SK-MEL-5 (cell line): Measurements from ENCODE around the gene ELAVL3. TPM values are rescaled to one million over a fixed set of nuclear protein-coding genes. Genes with fewer than 3 reads are reported as not detected.

Experiments used
- DNase-seq: peaks from one replicate; pipeline ENCODE4 v3.0.0-alpha.2; 2016; ENCODE audit warnings: low read depth, low spot score
- in situ Hi-C: cut with HindIII; loops from 2 replicates; pipeline ENCODE4 v1.10.0; 2016; ENCODE audit warnings: low sequenced_read_pairs, high pct_unique_total_duplicates, low pct_unique_long_range_greater_than_20kb
- polyA plus RNA-seq, 2 experiments: library from polyadenylated mRNA; depleted of rRNA; stranded (reverse); fragments of >200 nt; gene quantifications; 2 replicates each; pipeline ENCODE4 v1.2.3, GENCODE V29; 2015
- total RNA-seq: library from RNA; depleted of rRNA; stranded (reverse); fragments of >200 nt; shearing (Covaris generic); gene quantifications from 2 replicates; pipeline ENCODE4 v1.2.3, GENCODE V29; 2014; rRNA removed

The ELAVL3 gene
- not detected in 2 replicates for total RNA-seq
- polyA plus RNA-seq (2015; cell fraction: cytosol; rRNA removed) = 0.01 and 0.03 TPM in 2 replicates
- not detected in 2 replicates for polyA plus RNA-seq (2015; cell fraction: nucleus; rRNA removed)

DNA sequence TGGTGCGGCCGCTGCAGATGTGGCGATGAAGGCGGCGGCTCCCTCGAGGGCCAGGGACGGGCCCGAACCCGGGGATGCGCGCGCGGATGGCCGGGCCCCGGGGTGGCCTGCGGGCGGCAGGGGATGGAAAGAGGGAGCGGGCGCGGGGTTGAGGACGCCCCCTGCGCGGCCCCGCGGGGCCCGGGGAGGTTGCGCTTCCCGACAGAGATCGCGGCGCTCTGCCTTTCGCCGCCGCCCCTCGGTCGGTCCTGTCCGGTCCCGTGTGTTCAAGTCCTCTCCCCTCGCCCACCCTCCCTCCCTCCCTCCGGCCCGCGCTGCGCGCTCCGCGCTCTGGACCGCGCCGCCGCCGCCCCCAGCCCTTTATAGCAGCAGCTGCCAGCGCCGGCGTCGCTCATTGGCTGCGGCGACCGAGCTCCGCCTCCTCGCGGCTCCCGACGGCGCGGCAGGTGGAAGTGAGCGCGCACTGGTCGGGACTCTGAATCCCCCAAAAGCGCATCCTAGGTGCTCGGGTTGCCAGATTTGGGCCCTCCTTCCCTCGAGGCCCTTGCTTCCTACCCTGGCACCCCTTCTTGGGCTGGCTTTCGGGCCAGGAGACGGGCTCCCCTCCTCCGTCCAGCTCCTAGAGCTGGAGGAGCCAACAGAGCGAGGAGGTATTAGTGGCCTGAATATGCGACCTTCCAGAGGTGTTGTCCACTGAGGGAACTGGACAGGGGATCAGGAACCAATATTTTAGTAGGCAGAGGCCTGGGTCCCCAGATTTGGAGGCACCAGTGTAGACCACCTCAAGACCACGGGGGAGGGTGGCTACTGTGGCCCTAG is at the start of gene ELAVL3:
Gene ELAVL3, minus strand, starts transcription at position 332 of the 819 bp plus-strand sequence. CDS start 438 bp downstream, outside the sequence.
- in situ Hi-C loops = no loop called here
- DNase-seq = peak; percentile 13

DNA sequence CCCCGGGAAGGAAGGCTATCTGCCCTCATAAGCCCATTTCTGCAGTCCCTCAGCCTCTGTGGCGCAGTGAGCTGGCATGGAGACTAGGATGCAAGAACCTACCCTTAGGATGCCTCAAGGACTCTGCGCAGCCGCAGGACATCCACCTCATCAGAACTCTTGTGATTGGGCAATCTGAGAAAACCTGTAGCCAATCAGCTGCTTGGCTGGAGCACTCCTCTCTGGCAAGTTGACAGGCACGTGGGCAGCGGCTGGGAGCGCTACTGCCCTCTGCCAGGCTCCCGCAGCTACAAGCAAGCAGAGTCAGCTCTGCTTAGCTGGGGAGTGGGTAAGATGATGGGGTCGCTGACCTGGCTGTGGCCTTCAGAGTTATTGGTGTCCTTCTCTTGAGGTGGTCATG is 49.6 kb upstream of the ELAVL3 start:
- in situ Hi-C loops = no loop called here
- DNase-seq = peak; percentile 97

DNA sequence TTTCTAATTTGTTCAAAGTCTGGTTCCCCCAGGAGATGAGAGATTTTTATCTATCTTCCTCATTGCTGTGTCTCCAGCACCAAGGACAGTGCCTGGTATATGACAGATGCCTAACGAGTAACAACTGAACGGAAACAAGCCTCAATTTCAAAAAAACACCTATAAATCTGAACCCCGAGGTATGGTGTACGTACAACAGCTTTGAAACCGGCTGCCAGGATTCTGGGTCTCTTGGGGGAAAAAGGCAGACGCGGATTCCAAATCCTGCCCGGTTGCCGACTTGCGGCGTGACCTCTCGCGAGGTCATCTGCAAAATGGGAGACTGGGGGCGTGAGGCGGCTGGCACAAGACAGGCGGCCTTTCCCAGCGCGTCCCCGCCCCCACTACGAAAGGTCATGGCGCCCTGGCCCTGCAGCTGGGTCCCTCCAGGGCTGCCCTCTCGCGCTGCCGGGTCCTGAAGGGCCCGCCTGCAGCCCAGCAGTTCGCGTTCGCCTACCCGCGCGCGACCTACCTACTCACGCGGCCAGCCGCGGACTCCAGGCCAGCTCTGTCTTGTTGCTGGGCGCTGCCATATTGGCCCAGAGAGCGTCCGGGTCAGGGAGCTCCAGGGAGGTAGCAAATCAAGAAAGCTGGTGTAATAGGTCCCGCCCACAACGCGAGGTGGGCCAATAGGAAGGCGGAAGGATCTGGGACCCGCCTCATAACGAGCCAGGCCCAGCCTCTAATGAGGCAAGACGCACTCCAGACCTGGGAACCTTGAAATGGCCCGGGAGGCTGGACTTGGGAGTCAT is 47.9 kb upstream of the ELAVL3 start, which contains the start of gene ECSIT:
Gene ECSIT, minus strand, starts transcription at position 584 of the 791 bp plus-strand sequence. CDS start 9,964 bp downstream, outside the sequence.
- DNase-seq = peak; percentile 97
- in situ Hi-C loops = no loop called here

DNA sequence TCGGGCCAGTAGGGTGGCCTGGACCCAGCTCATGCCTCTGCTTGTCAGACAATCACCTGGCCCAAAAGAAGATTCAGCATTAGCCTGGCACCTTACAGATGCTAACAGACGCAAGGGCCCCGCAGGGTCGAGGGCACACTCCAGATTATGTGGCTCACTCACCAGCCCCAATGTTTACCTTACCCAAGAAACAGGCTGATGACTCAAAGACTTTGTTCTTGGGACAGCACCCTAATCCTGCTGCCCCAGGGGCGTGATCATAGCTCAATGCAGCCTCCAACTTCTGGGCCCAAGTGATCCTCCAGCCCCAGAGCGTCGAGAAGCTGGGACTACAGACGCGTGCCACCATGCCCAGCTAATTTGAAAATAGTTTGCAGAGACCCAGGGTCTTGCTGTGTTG is 38.3 kb upstream of the ELAVL3 start:
- in situ Hi-C loops = no loop called here
- DNase-seq = no peak

DNA sequence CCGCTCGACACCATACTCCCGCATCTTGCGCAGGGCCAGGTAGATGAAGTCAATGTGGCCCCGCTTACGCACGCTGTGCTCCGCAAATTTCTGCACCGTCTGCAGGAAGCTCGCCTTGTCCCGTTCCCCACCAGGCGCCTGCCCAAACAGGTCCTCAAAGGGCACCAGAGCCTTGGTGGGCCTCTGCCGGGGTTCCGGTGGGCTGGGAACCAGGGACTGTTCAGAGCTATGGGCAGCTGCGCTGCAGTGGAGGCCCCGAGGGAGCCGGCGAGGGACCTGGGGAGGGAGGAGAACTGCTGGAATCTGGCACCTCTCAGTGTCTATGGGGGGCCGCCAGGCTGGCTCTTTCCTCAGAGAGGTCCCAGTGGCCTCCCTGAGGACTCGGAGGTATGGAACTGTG is 33.1 kb upstream of the ELAVL3 start:
- in situ Hi-C loops = no loop called here
- no peak for DNase-seq

DNA sequence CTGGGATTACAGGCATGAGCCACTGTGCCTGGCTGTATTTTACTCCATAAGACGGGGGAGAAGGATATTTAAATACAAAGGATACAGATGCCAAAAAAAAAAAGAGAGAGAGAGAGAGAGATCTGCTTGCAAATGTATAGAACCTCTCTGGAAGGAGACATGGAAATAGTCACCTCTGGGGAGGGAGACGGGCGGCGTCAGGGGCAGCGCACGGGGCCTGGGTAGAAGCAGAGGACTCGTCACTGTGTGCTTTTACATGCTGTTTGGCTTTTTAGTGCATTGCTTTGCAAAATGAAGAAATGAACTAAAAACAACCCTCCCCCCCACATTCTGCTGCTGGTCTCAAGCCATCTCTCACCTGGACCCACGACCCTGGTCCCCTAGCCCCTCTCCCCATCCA is 29.6 kb upstream of the ELAVL3 start:
- in situ Hi-C loops = no loop called here
- no peak for DNase-seq

DNA sequence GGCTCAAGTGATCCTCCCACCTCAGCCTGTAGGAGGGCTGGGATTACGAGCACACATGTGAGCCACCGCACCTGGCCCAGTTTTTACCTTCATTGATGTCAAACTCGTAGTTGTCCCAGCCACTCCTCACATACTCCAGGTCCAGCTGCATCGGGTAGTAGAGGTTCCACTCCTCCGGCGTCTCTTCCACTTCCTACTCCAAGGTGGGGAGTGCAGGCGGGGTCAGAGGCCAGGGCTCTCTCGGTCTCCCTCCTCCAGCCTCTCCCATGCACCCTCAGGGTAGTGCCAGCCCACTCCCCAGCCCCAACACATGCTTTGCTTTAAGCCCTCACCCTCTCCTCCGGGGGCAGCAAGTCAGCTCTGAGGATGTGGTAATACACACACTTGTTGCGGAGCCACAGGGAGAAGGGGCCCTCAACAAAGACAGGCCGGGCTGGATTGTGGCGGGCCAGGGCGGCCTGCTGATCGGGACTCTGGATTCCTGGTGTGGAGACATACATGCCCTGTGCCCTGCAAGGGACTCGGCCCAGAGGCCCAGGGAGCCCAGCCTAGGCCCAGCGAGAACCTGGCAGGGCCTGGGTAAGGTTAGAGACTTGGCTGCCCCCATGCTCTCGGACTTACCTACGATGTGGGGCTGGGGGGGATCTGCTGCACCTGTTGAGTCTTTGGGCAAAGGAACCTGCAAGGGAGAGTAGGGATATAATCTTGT is 26.7 kb upstream of the ELAVL3 start:
- in situ Hi-C loops = no loop called here
- DNase-seq = no peak

DNA sequence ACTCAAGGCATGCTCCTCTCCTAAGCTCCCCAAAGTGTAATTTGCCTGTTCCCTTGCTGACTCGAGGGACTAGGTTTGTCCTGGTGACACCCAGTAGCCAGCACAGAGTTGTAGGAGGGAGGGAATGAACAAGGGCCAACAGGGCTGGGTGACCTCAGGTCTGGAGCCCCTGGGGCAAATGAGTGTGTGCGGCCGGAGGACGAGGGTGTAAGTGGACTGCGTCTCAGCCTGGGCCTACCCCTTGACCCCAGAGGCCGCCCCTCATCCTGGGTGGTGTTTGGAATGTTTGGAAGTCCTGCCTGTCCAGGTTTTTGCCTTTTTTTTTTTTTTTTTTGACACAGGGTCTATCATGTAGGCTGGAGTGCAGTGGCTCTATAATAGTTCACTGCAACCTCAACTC is 26.1 kb upstream of the ELAVL3 start:
- in situ Hi-C loops = no loop called here
- no peak for DNase-seq

DNA sequence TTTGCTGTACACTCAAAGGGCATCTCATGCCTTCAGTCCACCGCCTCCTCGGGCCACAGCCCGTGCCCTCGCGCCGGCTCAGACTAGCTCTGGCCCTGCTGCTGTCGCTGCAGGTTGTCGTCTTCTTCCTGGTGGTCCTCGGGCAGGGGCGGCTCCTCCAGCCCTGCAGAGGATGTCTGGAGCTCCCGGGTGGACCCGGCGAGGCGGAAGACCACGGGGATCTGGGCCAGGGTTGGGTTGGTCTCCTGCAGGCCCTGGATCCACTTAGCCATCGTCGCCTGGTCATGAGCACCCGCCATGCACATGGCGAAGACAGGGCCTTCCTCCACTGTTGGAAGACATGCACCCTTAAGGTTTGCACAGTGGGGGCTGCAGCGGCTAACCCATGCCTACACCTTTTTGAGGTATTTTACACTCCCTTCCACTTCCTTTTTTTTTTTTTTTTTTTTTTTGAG is 25.3 kb upstream of the ELAVL3 start:
- no peak for DNase-seq
- in situ Hi-C loops = no loop called here

DNA sequence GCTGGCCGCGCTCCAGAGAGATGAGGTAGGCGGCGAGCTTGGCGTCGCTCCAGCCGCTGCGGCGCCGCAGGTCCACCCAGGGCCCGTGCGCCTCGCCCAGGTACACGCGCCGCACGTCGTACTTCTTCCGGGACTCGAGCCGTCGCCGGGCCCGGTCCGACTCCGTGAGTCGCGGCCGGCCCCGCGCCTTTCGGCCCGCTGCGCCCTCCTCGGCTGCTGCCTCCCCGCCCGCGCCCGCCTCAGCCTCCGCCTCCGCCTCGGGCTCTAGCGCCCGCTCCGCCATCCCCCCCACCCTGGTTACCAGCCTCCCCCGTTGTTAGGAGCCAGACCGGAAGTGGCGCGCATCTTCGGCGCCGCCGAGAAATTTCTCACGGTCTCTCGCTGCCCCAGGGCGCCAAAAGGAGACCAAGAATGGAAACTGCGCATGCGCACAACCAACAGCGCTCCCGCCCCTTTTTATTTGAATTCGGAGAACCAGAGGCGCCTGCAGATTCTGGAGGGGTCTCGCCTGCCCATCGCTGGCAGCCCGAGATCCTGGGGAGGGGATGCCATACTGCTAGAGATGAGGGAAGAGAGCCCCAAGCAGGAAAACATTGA is 24.8 kb upstream of the ELAVL3 start, which contains the start of gene ZNF653:
Gene ZNF653, minus strand, starts transcription at position 336 of the 597 bp plus-strand sequence. Its CDS starts 53 bp downstream, at position 283.
- in situ Hi-C loops = no loop called here
- peak; percentile 93 for DNase-seq

DNA sequence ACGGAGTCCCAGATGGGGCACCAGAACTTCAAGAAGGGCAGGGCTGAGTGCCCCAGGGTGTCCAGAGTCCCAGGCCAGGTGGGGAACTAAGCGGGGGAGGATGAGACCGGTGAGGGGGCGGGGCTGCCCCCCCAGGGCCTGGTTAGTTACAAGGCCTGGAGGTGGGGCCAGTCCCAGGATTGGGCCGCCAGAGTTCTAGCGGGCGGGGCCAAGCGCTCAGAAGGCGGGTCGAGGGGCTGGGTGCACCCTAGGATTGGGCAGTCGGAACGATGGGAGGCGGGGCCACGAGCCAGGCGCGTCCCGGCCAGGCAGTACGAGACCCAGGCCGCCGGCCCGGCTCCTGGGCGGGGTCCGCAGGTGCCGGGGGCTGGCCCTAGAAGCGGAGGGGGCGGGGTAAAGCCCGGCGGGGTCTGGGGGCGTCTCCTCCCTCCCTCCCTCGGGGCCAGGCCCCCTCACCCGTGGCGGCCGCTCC is 24.2 kb upstream of the ELAVL3 start:
- in situ Hi-C loops = no loop called here

DNA sequence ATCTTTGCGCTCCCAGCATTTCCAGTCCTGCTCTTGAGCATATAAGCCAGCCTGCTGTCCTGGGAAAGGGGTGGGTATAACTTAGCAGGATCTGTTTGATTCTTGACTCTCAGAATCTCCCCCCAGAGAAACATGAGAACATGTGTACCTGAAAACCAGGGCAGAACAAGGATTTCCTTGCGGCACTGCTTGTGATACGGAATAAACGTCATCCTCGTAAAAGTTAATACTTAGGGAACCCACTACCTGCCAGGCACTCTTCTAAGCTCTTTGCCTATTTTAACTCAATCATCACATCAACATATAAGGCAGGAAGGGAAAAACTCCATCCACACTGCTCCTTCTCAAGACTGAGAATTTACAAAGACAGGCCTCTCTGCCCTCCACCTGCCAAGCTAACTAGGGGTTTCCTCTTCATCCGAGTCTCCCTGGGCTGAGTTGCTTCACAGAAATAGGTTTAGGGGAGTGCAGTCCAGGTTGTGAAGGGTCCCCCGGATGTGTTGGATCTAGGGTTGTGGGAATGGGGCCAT is 23.7 kb upstream of the ELAVL3 start:
- in situ Hi-C loops = no loop called here
- DNase-seq = no peak

More for the DNA sequence above, 24.2 kb upstream of the ELAVL3 start:
- DNase-seq = peak; percentile 93

DNA sequence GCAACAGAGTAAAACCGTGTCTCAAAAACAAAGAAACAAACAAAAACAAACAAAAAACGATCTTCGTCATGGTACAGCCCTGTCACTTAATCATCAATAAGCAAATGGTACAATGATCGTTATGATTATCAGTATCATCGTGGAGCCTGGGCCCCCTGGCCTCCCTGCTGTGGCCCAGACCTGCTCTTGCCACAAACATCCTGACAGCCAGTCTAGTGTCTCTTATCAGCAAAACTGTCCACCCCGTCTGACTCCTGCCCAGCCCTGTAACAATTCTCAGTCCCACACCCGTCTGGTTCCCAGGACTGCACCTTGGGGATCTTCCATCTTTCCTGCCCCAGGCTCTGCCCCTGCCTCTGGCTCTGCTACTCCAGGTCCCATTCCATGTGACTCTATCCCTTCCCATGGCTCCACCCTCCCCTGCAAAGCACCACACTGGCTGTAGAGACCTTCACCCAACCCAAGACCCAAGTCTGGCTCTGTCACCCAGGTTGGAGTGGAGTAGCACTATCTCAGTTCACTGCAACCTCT is 19.1 kb upstream of the ELAVL3 start:
- no peak for DNase-seq
- in situ Hi-C loops = no loop called here

DNA sequence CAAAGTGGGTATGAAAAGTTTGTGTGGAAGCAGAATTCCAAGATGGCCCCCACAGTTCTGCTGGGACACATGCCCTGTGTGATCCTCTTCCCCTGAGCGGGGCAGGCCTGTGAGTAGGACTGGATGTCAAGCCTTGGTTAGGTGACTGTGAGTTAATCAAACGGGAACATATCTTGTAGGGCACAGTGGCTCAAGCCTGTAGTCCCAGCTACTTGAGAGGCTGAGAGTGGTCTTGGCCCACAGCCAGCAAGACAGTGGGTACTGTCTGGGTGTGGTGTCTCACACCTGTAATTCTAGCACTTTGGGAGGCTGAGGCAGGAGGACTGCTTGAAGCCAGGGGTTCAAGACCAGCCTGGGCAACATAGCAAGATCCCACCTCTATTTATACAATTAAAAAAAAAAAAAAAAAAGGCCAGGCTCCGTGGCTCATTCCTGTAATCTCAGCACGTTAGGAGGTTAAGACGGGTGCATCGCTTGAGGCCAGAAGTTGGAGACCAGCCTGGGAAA is 18.4 kb upstream of the ELAVL3 start:
- in situ Hi-C loops = no loop called here

DNA sequence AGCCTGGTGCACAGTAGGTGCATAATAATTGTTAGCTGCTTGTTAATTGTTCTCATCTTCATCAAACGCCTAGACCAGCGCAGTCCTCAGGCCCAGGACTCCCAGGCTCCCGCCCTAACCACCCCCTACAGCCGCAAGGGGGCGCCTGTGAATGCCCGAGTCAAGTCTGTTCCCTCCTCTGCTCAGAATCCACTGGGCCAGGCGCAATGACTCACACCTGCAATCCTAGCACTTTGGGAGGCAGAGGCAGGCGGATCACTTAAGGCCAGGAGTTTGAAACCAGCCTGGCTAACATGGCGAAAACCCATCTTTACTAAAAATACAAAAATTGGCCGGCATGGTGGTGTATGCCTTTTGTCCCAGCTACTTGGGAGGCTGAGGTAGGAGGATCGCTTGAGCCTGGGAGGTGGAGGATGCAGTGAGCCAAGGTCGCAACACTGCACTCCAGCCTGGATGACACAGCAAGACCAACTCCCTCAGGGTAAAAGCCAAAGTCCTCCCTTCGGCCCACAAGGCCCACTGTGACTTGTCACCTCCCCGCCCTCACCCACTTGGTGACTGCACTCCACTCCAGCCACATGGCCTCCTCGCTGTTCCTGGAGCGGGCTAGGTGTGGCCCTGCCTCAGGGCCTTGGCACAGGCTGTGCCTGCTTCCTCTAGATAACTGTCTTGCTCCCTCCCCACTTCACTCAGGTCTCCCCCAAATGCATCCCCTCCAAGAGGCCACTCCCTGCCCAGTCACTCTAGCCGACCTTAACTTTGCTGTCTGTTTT is 15.7 kb upstream of the ELAVL3 start:
- in situ Hi-C loops = no loop called here

More for the DNA sequence above, 18.4 kb upstream of the ELAVL3 start:
- DNase-seq = no peak

DNA sequence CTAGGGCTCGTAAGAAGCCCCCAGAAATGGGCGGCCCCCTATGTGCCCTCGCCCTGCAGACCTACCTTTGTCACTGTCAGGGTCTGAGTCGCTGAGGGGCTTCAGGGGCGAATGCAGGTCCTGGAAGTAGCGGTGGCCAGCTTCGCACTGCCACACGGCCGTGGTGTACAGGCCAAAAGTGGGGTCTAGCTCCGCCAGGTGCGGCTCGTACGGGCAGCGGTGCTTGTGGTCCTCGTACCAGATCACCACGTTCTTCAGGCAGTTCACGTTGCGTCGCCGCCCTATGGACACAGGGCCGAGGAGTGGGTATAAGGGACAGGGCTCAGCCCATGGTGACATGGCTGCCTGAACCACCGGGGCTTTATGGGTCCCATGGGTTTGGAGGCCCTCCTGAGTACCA is 15.0 kb upstream of the ELAVL3 start:
- in situ Hi-C loops = no loop called here
- no peak for DNase-seq

More for the DNA sequence above, 15.7 kb upstream of the ELAVL3 start:
- peak; percentile 78 for DNase-seq
